ENCODE measurements around the gene PHACTR4. TPM values are rescaled to one million over a fixed set of nuclear protein-coding genes. Genes with fewer than 3 reads are reported as not detected.

The PHACTR4 gene
- total RNA-seq, 4 donors from 2014 or later, result 9.0 to 45.2 (median 24.3) TPM

- H3K36me3 ChIP-seq, result no peaks in the 10 kb centered on the region
- peak overlapping the region; percentile 39 to 72 for H3K27ac ChIP-seq
- TF ChIP-seq, protein P1, sequence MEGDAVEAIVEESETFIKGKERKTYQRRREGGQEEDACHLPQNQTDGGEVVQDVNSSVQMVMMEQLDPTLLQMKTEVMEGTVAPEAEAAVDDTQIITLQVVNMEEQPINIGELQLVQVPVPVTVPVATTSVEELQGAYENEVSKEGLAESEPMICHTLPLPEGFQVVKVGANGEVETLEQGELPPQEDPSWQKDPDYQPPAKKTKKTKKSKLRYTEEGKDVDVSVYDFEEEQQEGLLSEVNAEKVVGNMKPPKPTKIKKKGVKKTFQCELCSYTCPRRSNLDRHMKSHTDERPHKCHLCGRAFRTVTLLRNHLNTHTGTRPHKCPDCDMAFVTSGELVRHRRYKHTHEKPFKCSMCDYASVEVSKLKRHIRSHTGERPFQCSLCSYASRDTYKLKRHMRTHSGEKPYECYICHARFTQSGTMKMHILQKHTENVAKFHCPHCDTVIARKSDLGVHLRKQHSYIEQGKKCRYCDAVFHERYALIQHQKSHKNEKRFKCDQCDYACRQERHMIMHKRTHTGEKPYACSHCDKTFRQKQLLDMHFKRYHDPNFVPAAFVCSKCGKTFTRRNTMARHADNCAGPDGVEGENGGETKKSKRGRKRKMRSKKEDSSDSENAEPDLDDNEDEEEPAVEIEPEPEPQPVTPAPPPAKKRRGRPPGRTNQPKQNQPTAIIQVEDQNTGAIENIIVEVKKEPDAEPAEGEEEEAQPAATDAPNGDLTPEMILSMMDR (IDR thresholded peaks at IDR 0.05), result no peak
- TF ChIP-seq POLR2A (IDR thresholded peaks at IDR 0.05), result no peak
- H3K4me3 ChIP-seq, result no peak overlapping the region
- intact Hi-C loops (cut with DNase I; ENCODE audit: low total_unique reads), result no loop called here
- H3K27me3 ChIP-seq, result no peaks in the 10 kb centered on the region
- no peaks in the 10 kb centered on the region for H3K9me3 ChIP-seq
- H3K4me1 ChIP-seq, result peaks cover 8 to 10% of the 10 kb centered on the region in 2 donors
- DNase-seq, result peak in 1 of 2 donors; percentile 18
Observed at GRCh38 chr1:28437264-28437923, 67.9 kb downstream of the PHACTR4 start.

GRCh38 chr1:28437924-28438699 is 68.6 kb downstream of the PHACTR4 start:
- Histone ChIP-seq H3K9me3 (no peaks in the 10 kb centered on the region), H3K36me3 (no peaks in the 10 kb centered on the region), H3K27me3 (no peaks in the 10 kb centered on the region), H3K27ac (peak overlapping the region; percentile 39 to 72), H3K4me3 (no peak overlapping the region), H3K4me1 (peaks cover 8 to 10% of the 10 kb centered on the region in 2 donors)
- peak; percentile 56 to 64 for DNase-seq
- intact Hi-C loops (cut with DNase I; ENCODE audit: low total_unique reads), result no loop called here
- TF ChIP-seq POLR2A (IDR thresholded peaks at IDR 0.05), result peak; percentile 29 to 73
- TF ChIP-seq, protein P1 (IDR thresholded peaks at IDR 0.05), result no peak

DNA sequence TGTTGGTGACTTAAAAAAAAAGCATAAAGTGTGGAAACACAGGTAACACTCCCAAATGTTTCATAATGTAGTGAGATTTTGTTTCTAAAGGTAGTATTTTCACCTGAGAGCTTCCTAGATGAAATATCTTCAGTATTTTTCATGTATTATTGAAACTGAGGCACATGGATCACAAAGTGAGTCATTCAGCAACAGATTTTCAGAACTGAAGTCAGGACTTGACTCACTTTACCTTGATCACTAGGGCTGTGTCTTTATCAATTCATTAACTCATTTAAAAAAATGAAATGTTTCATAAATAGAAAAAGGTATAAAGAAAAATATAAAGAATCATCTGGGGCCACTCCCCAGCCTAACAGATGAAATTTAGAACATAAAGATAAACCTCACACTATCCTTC is 69.8 kb downstream of the PHACTR4 start:
- Histone ChIP-seq H3K36me3 (no peaks in the 10 kb centered on the region), H3K4me3 (no peak overlapping the region), H3K9me3 (no peaks in the 10 kb centered on the region), H3K27me3 (no peaks in the 10 kb centered on the region), H3K27ac (peak overlapping the region in 1 of 2 donors; percentile 72), H3K4me1 (peaks cover 8 to 10% of the 10 kb centered on the region in 2 donors)
- TF ChIP-seq POLR2A (IDR thresholded peaks at IDR 0.05), result no peak
- TF ChIP-seq, protein P1 (IDR thresholded peaks at IDR 0.05), result no peak
- intact Hi-C loops (cut with DNase I; ENCODE audit: low total_unique reads), result no loop called here
- DNase-seq, result no peak

GRCh38 chr1:28441674-28442073 is 72.1 kb downstream of the PHACTR4 start:
- Histone ChIP-seq H3K4me1 (peaks cover 8 to 9% of the 10 kb centered on the region in 2 donors), H3K4me3 (no peak overlapping the region), H3K9me3 (no peaks in the 10 kb centered on the region), H3K27ac (no peak overlapping the region), H3K27me3 (no peaks in the 10 kb centered on the region), H3K36me3 (no peaks in the 10 kb centered on the region)
- no peak for DNase-seq
- intact Hi-C loops (cut with DNase I; ENCODE audit: low total_unique reads), result no loop called here
- TF ChIP-seq POLR2A (IDR thresholded peaks at IDR 0.05), result no peak
- TF ChIP-seq, protein P1 (IDR thresholded peaks at IDR 0.05), result no peak

GRCh38 chr1:28443550-28443949 is 74.0 kb downstream of the PHACTR4 start:
- intact Hi-C loops (cut with DNase I; ENCODE audit: low total_unique reads), result no loop called here
- Histone ChIP-seq H3K9me3 (no peaks in the 10 kb centered on the region), H3K4me1 (no peaks in the 10 kb centered on the region), H3K27ac (no peak overlapping the region), H3K4me3 (no peak overlapping the region), H3K36me3 (no peaks in the 10 kb centered on the region), H3K27me3 (no peaks in the 10 kb centered on the region)
- TF ChIP-seq POLR2A (IDR thresholded peaks at IDR 0.05), result no peak
- TF ChIP-seq, protein P1 (IDR thresholded peaks at IDR 0.05), result no peak
- DNase-seq, result no peak
